Naive thymus-derived CD4-positive, alpha-beta T cell (primary cell): ENCODE measurements around the gene NINJ1. TPM values are rescaled to one million over a fixed set of nuclear protein-coding genes. Genes with fewer than 3 reads are reported as not detected.
"Not testable (repeated sequence)": the region's sequence is repeated elsewhere in the genome, so short reads cannot be mapped to it uniquely, and the experiment has no call there.

Experiments
- ATAC-seq: fragments of 150-1000 bp; cut with Tn5 transposase; 2 replicates; pipeline ENCODE4 v1.10.0; 2021; ENCODE audit warnings: mild to moderate bottlenecking, moderate library complexity
- CTCF ChIA-PET: fragments of 350-600 bp; sonication (Branson Sonifier 250); formaldehyde crosslinking; loops from one replicate; lab custom pipeline; 2021; ENCODE audit warnings: antibody characterized with exemption; lab: Charles Lee
- POLR2A ChIA-PET: fragments of 350-600 bp; sonication (Branson Sonifier 250); formaldehyde crosslinking; loops from one replicate; lab custom pipeline; 2021; ENCODE audit warnings: antibody characterized with exemption, inconsistent platforms; lab: Charles Lee
- DNase-seq, 9 donors: peaks; one replicate each; pipeline versions ENCODE4 v3.0.0 to v3.0.0-alpha.2; 2020 to 2022; ENCODE audit warnings: mixed read lengths in 1 of 9
- H3K27ac ChIP-seq: one replicate; pipeline ENCODE4 v1.7.0; 2013; ENCODE audit warnings: mild to moderate bottlenecking, low read depth, low read length, moderate library complexity
- H3K27me3 ChIP-seq, 2 donors: one replicate each; pipeline ENCODE4 v1.7.0; 2013; ENCODE audit warnings: low read length in 2 of 2, mild to moderate bottlenecking in 2 of 2, moderate library complexity in 2 of 2; ENCODE audit not compliant: control insufficient read depth in 2 of 2, insufficient read depth in 2 of 2
- H3K36me3 ChIP-seq, 3 experiments: 1 replicate in 2 of 3; 2 replicates in 1 of 3; pipeline ENCODE4 v1.7.0; 2013; ENCODE audit warnings: low read length in 3 of 3, mild to moderate bottlenecking in 3 of 3, moderate library complexity in 1 of 3; ENCODE audit not compliant: insufficient read depth in 3 of 3, control insufficient read depth in 2 of 3
- H3K4me1 ChIP-seq, 2 donors: one replicate each; pipeline ENCODE4 v1.7.0; 2013; ENCODE audit warnings: low read length in 2 of 2, mild to moderate bottlenecking in 2 of 2, moderate library complexity in 1 of 2; ENCODE audit not compliant: control insufficient read depth in 2 of 2, insufficient read depth in 2 of 2
- H3K4me3 ChIP-seq: 2 replicates; pipeline ENCODE4 v1.7.0; 2013; ENCODE audit warnings: mild to moderate bottlenecking, low read length
- H3K9me3 ChIP-seq, 3 experiments: 1 replicate in 2 of 3; 2 replicates in 1 of 3; pipeline ENCODE4 v1.7.0; 2013; ENCODE audit warnings: low read length in 3 of 3; ENCODE audit not compliant: control insufficient read depth in 2 of 3
- H3K27ac Mint-ChIP-seq, 9 donors: one replicate each; pipeline ENCODE4 v1.8.0; 2020 to 2022; ENCODE audit warnings: mixed read lengths in 9 of 9, mild to moderate bottlenecking in 8 of 9, moderate library complexity in 5 of 9, inconsistent platforms in 2 of 9
- H3K27me3 Mint-ChIP-seq, 5 donors: one replicate each; pipeline ENCODE4 v1.8.0; 2021 to 2022; ENCODE audit warnings: mixed read lengths in 5 of 5, mild to moderate bottlenecking in 1 of 5
- H3K36me3 Mint-ChIP-seq, 5 donors: one replicate each; pipeline ENCODE4 v1.8.0; 2020 to 2022; ENCODE audit warnings: mixed read lengths in 5 of 5, mild to moderate bottlenecking in 3 of 5, inconsistent platforms in 1 of 5
- H3K4me1 Mint-ChIP-seq, 7 donors: one replicate each; pipeline ENCODE4 v1.8.0; 2020 to 2022; ENCODE audit warnings: mixed read lengths in 7 of 7, mild to moderate bottlenecking in 3 of 7, inconsistent platforms in 1 of 7
- H3K4me3 Mint-ChIP-seq, 10 donors: one replicate each; pipeline ENCODE4 v1.8.0; 2020 to 2022; ENCODE audit warnings: mild to moderate bottlenecking in 10 of 10, mixed read lengths in 10 of 10, moderate library complexity in 6 of 10, inconsistent platforms in 2 of 10
- H3K9me3 Mint-ChIP-seq, 11 donors: one replicate each; pipeline ENCODE4 v1.8.0; 2020 to 2022; ENCODE audit warnings: mixed read lengths in 11 of 11, mild to moderate bottlenecking in 4 of 11, inconsistent platforms in 1 of 11, moderate library complexity in 1 of 11
- intact Hi-C, 2 donors: fragments of 100-400 bp; cut with micrococcal nuclease; formaldehyde crosslinking; loops; one replicate each; pipeline ENCODE4 v1.15.1; 2023
- polyA plus RNA-seq, 2 donors: library from polyadenylated mRNA; unstranded; fragments of 300-500 nt; fragmentation: Illumina TruSeq; gene quantifications; one replicate each; pipeline ENCODE4 v1.2.3, GENCODE V29; 2021
- total RNA-seq, 6 experiments: library from RNA in 5 of 6; stranded (reverse) in 5 of 6; gene quantifications; 1 replicate in 5 of 6; 2 replicates in 1 of 6; pipeline ENCODE4 v1.2.3 and lab custom pipeline; 2021 to 2026

NINJ1 gene
- total and polyA plus RNA-seq, 7 experiments from 2014 or later, result 30.7 to 163 (median 113) TPM

GRCh38 chr9:93151097-93151784 lies 17.2 kb upstream of the NINJ1 start:
- H3K36me3 Mint-ChIP-seq, result peaks cover 0 to 21% (median 0%) of the 10 kb centered on the region in 5 donors
- ChIA-PET POLR2A (interaction anchor here (0.6 kb wide), 1 partner anchor 14 kb away, joined by 3 read pairs; no protein-coding TSS in a partner anchor), CTCF (no interaction called here)
- peaks cover 3 to 49% (median 19%) of the 10 kb centered on the region in 7 donors for H3K4me1 Mint-ChIP-seq
- DNase-seq (no peak), ATAC-seq (no peak)
- Histone ChIP-seq H3K4me1 (peaks cover 0 to 7% of the 10 kb centered on the region in 2 donors), H3K36me3 (no peaks in the 10 kb centered on the region), H3K27me3 (no peaks in the 10 kb centered on the region), H3K27ac (no peak overlapping the region), H3K9me3 (no peaks in the 10 kb centered on the region), H3K4me3 (no peak overlapping the region)
- intact Hi-C loops, result no loop called here
- H3K27me3 Mint-ChIP-seq, result no peaks in the 10 kb centered on the region
- H3K9me3 Mint-ChIP-seq, result peaks cover 0 to 18% (median 3%) of the 10 kb centered on the region in 11 donors
- peak overlapping the region in 2 of 9 donors; percentile 40 to 54 for H3K27ac Mint-ChIP-seq
- H3K4me3 Mint-ChIP-seq, result no peak overlapping the region

- ChIA-PET POLR2A (interaction anchor here (1.5 kb wide), 1 partner anchor 19 kb away, joined by 3 read pairs; no protein-coding TSS in a partner anchor), CTCF (interaction anchor here (0.6 kb wide), 2 partner anchors 136 to 1011 kb away, joined by 3 read pairs; no protein-coding TSS in a partner anchor)
- no peak for ATAC-seq
- Mint-ChIP-seq H3K4me1 (peaks cover 7 to 47% (median 31%) of the 10 kb centered on the region in 7 donors), H3K27me3 (no peaks in the 10 kb centered on the region), H3K27ac (peak overlapping the region in 5 of 9 donors; percentile 41 to 89 (median 76)), H3K4me3 (peak overlapping the region in 2 of 10 donors; percentile 6 to 56), H3K36me3 (peaks cover 0 to 25% (median 0%) of the 10 kb centered on the region in 5 donors), H3K9me3 (peaks cover 0 to 18% (median 4%) of the 10 kb centered on the region in 11 donors)
- DNase-seq, result no peak
- Histone ChIP-seq H3K9me3 (no peaks in the 10 kb centered on the region), H3K36me3 (no peaks in the 10 kb centered on the region), H3K4me3 (no peak overlapping the region), H3K27ac (no peak overlapping the region), H3K27me3 (no peaks in the 10 kb centered on the region), H3K4me1 (peaks cover 6 to 14% of the 10 kb centered on the region in 2 donors)
- intact Hi-C loops, result no loop called here
These were observed 15.3 kb upstream of the NINJ1 start for GRCh38 chr9:93149361-93149760.

- H3K36me3 ChIP-seq, result no peaks in the 10 kb centered on the region
- Mint-ChIP-seq H3K4me1 (peaks cover 11 to 50% (median 37%) of the 10 kb centered on the region in 7 donors), H3K27ac (peak overlapping the region in 8 of 9 donors; percentile 14 to 89 (median 62)), H3K36me3 (peaks cover 0 to 25% (median 0%) of the 10 kb centered on the region in 5 donors), H3K9me3 (peaks cover 0 to 18% (median 4%) of the 10 kb centered on the region in 11 donors), H3K27me3 (no peaks in the 10 kb centered on the region), H3K4me3 (peak overlapping the region in 1 of 10 donors; percentile 33)
- H3K27me3 ChIP-seq, result no peaks in the 10 kb centered on the region
- H3K4me3 ChIP-seq, result no peak overlapping the region
- no peak overlapping the region for H3K27ac ChIP-seq
- peaks cover 13 to 20% of the 10 kb centered on the region in 2 donors for H3K4me1 ChIP-seq
- no peak for ATAC-seq
- ChIA-PET POLR2A (interaction anchor here (1.5 kb wide), 1 partner anchor 18 kb away, joined by 3 read pairs; no protein-coding TSS in a partner anchor), CTCF (no interaction called here)
- DNase-seq, result no peak
- intact Hi-C loops, result no loop called here
- H3K9me3 ChIP-seq, result no peaks in the 10 kb centered on the region
These were observed 14.7 kb upstream of the NINJ1 start for GRCh38 chr9:93148721-93149120.

GRCh38 chr9:93147632-93148031 lies 13.6 kb upstream of the NINJ1 start:
- H3K9me3 ChIP-seq, result no peaks in the 10 kb centered on the region
- no peak overlapping the region for H3K4me3 Mint-ChIP-seq
- H3K9me3 Mint-ChIP-seq, result peaks cover 0 to 18% (median 4%) of the 10 kb centered on the region in 11 donors
- ChIA-PET POLR2A (interaction anchor here (1.5 kb wide), 1 partner anchor 17 kb away, joined by 3 read pairs; no protein-coding TSS in a partner anchor), CTCF (no interaction called here)
- H3K36me3 ChIP-seq, result no peaks in the 10 kb centered on the region
- no peak overlapping the region for H3K27ac ChIP-seq
- DNase-seq (no peak), ATAC-seq (no peak)
- no peaks in the 10 kb centered on the region for H3K27me3 Mint-ChIP-seq
- H3K4me1 ChIP-seq, result peaks cover 23 to 31% of the 10 kb centered on the region in 2 donors
- H3K27ac Mint-ChIP-seq, result peak overlapping the region in 2 of 9 donors; percentile 13 to 81
- intact Hi-C loops, result no loop called here
- H3K4me1 Mint-ChIP-seq, result peaks cover 17 to 54% (median 46%) of the 10 kb centered on the region in 7 donors
- H3K36me3 Mint-ChIP-seq, result peaks cover 0 to 25% (median 0%) of the 10 kb centered on the region in 5 donors
- no peaks in the 10 kb centered on the region for H3K27me3 ChIP-seq
- H3K4me3 ChIP-seq, result no peak overlapping the region

GRCh38 chr9:93146696-93147095 lies 12.6 kb upstream of the NINJ1 start:
- H3K36me3 ChIP-seq, intact Hi-C loops, H3K4me3 ChIP-seq, ATAC-seq, H3K27me3 ChIP-seq, H3K27me3 Mint-ChIP-seq, H3K9me3 ChIP-seq: not testable (repeated sequence)
- Mint-ChIP-seq H3K4me3 (peak overlapping the region in 2 of 10 donors; percentile 22 to 25), H3K27ac (peak overlapping the region; percentile 13 to 90 (median 55)), H3K4me1 (peaks cover 17 to 61% (median 56%) of the 10 kb centered on the region in 7 donors), H3K36me3 (peaks cover 0 to 25% (median 0%) of the 10 kb centered on the region in 5 donors), H3K9me3 (peaks cover 0 to 18% (median 4%) of the 10 kb centered on the region in 11 donors)
- peak overlapping the region; percentile 4 for H3K27ac ChIP-seq
- peaks cover 24 to 40% of the 10 kb centered on the region in 2 donors for H3K4me1 ChIP-seq
- POLR2A ChIA-PET, result interaction anchor here (0.9 to 5.2 kb wide), 2 partner anchors 12 to 183 kb away, joined by 3 to 50 read pairs; partner anchors contain the start of gene NINJ1
- CTCF ChIA-PET, result interaction anchor here (1.0 to 2.4 kb wide), 2 partner anchors 10 to 49 kb away, joined by 3 to 4 read pairs; no protein-coding TSS in a partner anchor
- peak in 2 of 9 donors; percentile 41 to 50 for DNase-seq

GRCh38 chr9:93143830-93144530 lies 9.9 kb upstream of the NINJ1 start:
- POLR2A ChIA-PET, result interaction anchor here (0.6 to 5.2 kb wide), 17 partner anchors 9 to 433 kb away, joined by 3 to 50 read pairs (median 4); partner anchors contain the start of genes CARD19 and NINJ1
- H3K27me3 Mint-ChIP-seq, result no peaks in the 10 kb centered on the region
- peak; percentile 94 for ATAC-seq

More at GRCh38 chr9:93143830-93144530, 9.9 kb upstream of the NINJ1 start:
- Histone ChIP-seq H3K4me1 (peaks cover 24 to 47% of the 10 kb centered on the region in 2 donors), H3K27ac (peak overlapping the region; percentile 68), H3K9me3 (no peaks in the 10 kb centered on the region), H3K27me3 (no peaks in the 10 kb centered on the region), H3K36me3 (no peaks in the 10 kb centered on the region), H3K4me3 (peak overlapping the region; percentile 31)
- Mint-ChIP-seq H3K36me3 (peaks cover 0 to 27% (median 0%) of the 10 kb centered on the region in 5 donors), H3K9me3 (peaks cover 0 to 18% (median 4%) of the 10 kb centered on the region in 11 donors), H3K4me3 (peak overlapping the region; percentile 50 to 78 (median 68)), H3K27ac (peak overlapping the region; percentile 92 to 99 (median 95)), H3K4me1 (peaks cover 23 to 75% (median 56%) of the 10 kb centered on the region in 7 donors)
- peak in 7 of 9 donors; percentile 72 to 81 (median 80) for DNase-seq
- intact Hi-C loops, result loop anchor here (1.0 kb wide), 1 partner anchor 10 kb away; the partner anchor contains the start of gene NINJ1 (in 2 of the 2)
- CTCF ChIA-PET, result interaction anchor here (0.6 to 1.5 kb wide), 6 partner anchors 10 to 423 kb away, joined by 3 to 6 read pairs (median 4); partner anchors contain the start of gene NINJ1
